HUES48 (cell line): Measurements from ENCODE around the gene FOXF1.

Experiments
- H3K27ac ChIP-seq: one replicate; pipeline ENCODE4 v1.7.0; 2013; ENCODE audit warnings: low read depth, low read length, inconsistent platforms
- H3K27me3 ChIP-seq: 2 replicates; pipeline ENCODE4 v1.6.1; 2013; ENCODE audit warnings: mild to moderate bottlenecking, low read length; ENCODE audit not compliant: control insufficient read depth, insufficient read depth
- H3K36me3 ChIP-seq: 2 replicates; pipeline ENCODE4 v1.6.1; 2013; ENCODE audit warnings: low read length; ENCODE audit not compliant: control insufficient read depth, insufficient read depth
- H3K4me1 ChIP-seq: 2 replicates; pipeline ENCODE4 v1.6.1; 2013; ENCODE audit warnings: mild to moderate bottlenecking, low read length; ENCODE audit not compliant: control insufficient read depth, insufficient read depth
- H3K4me3 ChIP-seq: 2 replicates; pipeline ENCODE4 v1.5.1; 2013; ENCODE audit warnings: mild to moderate bottlenecking, low read depth, low read length
- H3K9ac ChIP-seq: 2 replicates; pipeline ENCODE4 v1.6.1; 2013; ENCODE audit warnings: mild to moderate bottlenecking, low read depth, low read length, moderate library complexity
- H3K9me3 ChIP-seq: 2 replicates; pipeline ENCODE4 v1.6.1; 2013; ENCODE audit warnings: low read length; ENCODE audit not compliant: control insufficient read depth, insufficient read depth

FOXF1 gene

DNA sequence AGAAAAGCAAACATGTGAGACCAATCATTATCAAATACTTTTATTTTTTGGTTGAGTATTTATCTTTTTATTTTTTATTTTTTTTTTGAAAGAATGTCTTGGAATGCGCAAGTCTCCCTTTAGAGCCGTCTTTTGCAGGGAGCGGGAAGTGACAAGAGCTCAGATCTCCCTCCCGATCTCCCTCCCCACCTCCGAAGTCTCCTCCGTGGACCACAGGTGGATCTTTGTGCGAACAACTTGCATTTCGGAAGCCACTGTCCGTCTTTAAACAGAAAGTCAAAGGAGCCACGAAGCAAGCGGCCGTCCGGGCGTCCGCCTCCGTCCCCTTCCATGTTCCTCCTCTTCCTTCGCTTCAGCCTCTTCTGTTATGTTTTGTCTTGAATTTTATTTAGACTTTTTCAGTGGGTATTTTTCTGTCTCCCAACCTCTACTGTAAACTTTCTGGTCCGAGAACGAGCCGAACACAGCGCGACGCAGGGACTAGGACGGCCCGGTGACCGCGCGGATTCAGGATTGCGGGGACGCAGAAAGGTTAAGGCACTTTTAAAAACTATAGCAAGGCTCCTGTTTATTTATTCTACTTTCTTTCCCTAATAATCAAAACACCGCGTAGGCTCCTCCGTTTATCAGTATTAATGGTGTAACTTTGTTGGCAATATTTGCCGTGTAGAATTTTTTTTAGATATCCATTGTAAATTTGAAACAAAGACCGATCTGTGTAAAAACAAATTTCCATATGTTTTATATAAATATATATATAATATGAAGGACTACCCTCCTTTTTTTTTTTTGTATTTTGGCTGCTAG is 3.3 kb downstream of the FOXF1 start:
- H3K36me3 ChIP-seq = no peaks in the 10 kb centered on the region
- no peak overlapping the region for H3K27ac ChIP-seq
- no peak overlapping the region for H3K9ac ChIP-seq
- no peaks in the 10 kb centered on the region for H3K9me3 ChIP-seq
- peaks cover 100% of the 10 kb centered on the region for H3K27me3 ChIP-seq
- no peak overlapping the region for H3K4me3 ChIP-seq
- peaks cover 22% of the 10 kb centered on the region for H3K4me1 ChIP-seq

DNA sequence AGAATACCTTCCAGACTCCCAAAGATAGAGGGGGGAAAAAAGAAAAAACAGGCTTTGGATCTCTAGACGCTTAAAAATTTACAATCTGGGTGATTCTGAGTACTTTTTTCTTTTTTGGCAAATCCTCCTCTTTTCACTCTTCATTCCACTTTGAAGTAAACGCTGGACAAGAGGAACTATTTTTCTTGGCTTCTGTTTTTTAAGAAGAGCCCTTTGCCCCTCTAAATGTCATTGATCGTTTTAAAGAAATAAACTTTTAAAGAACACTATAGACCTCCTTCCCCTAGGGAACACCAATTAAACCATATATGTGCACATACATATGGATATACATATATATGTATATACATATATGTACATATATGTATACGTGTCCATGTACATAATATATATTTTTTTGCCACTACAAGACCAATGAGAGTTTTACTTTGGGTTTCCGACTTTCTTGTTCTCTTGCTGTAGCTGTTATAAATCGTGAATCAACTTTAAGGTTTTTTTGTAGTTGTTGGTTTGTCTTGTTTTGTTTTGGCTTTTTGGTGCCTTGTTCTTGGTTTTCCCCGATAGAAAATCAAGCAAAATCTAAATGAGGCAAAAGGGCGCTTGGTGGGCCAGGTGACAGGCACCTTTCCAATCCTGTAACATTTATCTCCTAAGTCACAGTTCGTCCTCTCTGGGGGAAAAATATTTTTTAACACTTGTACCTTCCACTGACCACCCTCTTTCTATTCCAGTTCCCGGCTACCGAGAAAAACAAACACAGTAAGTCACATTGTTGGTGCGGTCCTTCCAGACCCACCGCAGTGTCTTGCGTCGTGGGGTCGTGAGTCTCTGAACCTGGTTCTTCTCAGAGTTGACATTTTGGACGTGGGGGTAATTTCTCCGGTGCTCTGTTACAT is 4.4 kb downstream of the FOXF1 start:
- Histone ChIP-seq H3K4me1 (peaks cover 17% of the 10 kb centered on the region), H3K4me3 (no peak overlapping the region), H3K27me3 (peaks cover 100% of the 10 kb centered on the region), H3K36me3 (no peaks in the 10 kb centered on the region), H3K9ac (no peak overlapping the region), H3K27ac (no peak overlapping the region), H3K9me3 (no peaks in the 10 kb centered on the region)

DNA sequence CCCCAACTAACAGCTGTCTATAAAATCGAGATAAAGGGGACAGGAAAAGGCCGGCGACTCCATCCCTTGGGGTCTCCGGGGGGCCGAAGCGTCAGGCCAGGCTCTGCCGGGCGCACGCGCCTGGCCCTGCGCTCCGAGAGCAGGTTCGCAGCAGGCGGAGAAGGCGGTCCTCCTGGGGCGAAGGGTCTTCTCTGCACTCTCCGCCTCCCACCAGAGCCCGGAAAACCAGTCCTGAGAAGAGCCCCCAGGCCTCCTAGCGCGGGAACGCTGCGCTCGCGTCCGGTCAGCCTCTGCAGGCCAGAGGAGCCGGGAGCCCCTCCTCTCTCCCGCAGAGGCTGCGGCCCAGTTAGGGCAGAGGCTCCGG is 5.1 kb downstream of the FOXF1 start:
- Histone ChIP-seq H3K4me3 (peak overlapping the region; percentile 33), H3K4me1 (peaks cover 17% of the 10 kb centered on the region), H3K9me3 (no peaks in the 10 kb centered on the region), H3K27ac (no peak overlapping the region), H3K36me3 (no peaks in the 10 kb centered on the region), H3K27me3 (peaks cover 99% of the 10 kb centered on the region), H3K9ac (no peak overlapping the region)

- H3K9me3 ChIP-seq = no peaks in the 10 kb centered on the region
- peaks cover 14% of the 10 kb centered on the region for H3K4me1 ChIP-seq
- H3K36me3 ChIP-seq = no peaks in the 10 kb centered on the region
- peaks cover 96% of the 10 kb centered on the region for H3K27me3 ChIP-seq
- no peak overlapping the region for H3K9ac ChIP-seq
- peak overlapping the region; percentile 33; the same call in 1 of the 2 replicates for H3K4me3 ChIP-seq
- H3K27ac ChIP-seq = no peak overlapping the region
Observed at GRCh38 chr16:86515777-86516622, 5.7 kb downstream of the FOXF1 start.

- Histone ChIP-seq H3K27me3 (peaks cover 89% of the 10 kb centered on the region), H3K9ac (no peak overlapping the region)
Observed at GRCh38 chr16:86516623-86517003, 6.3 kb downstream of the FOXF1 start.

GRCh38 chr16:86517033-86517432 is 6.7 kb downstream of the FOXF1 start:
- no peaks in the 10 kb centered on the region for H3K36me3 ChIP-seq
- H3K4me3 ChIP-seq = no peak overlapping the region
- H3K9ac ChIP-seq = no peak overlapping the region
- H3K4me1 ChIP-seq = peaks cover 14% of the 10 kb centered on the region
- peaks cover 85% of the 10 kb centered on the region for H3K27me3 ChIP-seq
- no peaks in the 10 kb centered on the region for H3K9me3 ChIP-seq
- no peak overlapping the region for H3K27ac ChIP-seq

More at GRCh38 chr16:86516623-86517003, 6.3 kb downstream of the FOXF1 start:
- Histone ChIP-seq H3K4me3 (no peak overlapping the region), H3K36me3 (no peaks in the 10 kb centered on the region), H3K4me1 (peaks cover 14% of the 10 kb centered on the region), H3K27ac (no peak overlapping the region), H3K9me3 (no peaks in the 10 kb centered on the region)

DNA sequence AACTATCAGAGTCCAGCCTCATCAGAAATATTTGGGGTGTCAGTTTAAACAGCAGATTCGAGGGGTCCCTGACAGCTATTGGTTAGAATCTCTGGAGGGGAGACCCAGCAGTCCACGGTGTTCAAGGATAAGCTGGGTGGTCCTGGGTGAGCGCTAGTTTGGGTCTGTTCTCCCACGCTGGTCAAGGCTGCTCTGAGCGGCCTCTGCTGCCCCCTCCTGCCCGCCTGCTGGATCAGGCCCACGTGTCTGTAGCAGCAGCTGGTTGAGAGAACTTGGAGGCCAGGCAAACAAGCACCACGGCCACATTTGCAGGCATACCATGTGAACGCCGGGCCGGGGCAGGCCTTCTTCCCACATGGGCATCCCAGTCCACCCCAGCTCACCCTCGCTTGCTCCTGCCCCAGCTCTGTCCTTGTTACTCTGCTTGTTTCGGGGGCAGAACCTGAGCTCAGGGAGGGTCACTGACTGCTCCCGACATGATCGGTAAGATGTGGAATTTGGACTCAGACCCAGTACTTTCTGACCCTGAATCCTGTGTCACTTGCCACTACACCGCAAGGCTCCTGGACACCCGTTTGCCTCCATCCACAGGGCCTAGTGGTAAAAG is 7.4 kb downstream of the FOXF1 start:
- Histone ChIP-seq H3K36me3 (no peaks in the 10 kb centered on the region), H3K27ac (no peak overlapping the region), H3K9ac (no peak overlapping the region), H3K4me3 (no peak overlapping the region), H3K4me1 (peaks cover 12% of the 10 kb centered on the region), H3K9me3 (no peaks in the 10 kb centered on the region), H3K27me3 (peaks cover 78% of the 10 kb centered on the region)

DNA sequence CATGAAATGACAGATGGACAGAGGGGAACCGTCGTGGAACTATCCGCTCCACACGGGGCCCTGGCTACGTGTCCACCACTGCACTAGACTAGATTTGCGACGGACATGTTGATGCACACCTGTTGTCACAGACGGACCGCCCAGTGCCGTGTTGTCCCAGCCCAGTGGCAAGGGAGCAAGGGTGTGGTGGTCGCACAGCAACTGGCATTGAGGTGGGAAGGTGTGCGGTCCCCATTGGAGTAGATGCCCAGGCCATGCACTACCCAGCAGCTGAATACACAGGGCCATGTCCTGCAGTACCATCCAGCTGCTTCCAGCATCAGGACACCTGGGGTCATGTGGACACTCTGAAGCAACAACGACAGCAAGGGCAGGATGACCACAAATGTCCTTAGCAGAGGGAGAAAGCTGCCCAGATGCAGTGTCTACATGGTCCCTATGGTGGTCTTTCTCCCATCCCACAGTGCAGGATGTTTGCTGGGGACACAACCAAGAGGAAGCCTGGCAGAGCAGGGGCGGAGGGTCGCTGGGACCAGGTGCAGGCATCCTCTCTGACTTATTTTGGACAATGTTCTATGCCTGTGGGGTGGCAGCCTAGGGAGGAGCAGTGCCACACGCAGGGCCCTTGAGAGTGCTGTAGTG is 8.8 kb downstream of the FOXF1 start:
- H3K36me3 ChIP-seq = no peaks in the 10 kb centered on the region
- H3K4me1 ChIP-seq = peaks cover 7% of the 10 kb centered on the region
- peaks cover 64% of the 10 kb centered on the region for H3K27me3 ChIP-seq
- no peak overlapping the region for H3K27ac ChIP-seq
- H3K4me3 ChIP-seq = no peak overlapping the region
- no peaks in the 10 kb centered on the region for H3K9me3 ChIP-seq
- no peak overlapping the region for H3K9ac ChIP-seq

DNA sequence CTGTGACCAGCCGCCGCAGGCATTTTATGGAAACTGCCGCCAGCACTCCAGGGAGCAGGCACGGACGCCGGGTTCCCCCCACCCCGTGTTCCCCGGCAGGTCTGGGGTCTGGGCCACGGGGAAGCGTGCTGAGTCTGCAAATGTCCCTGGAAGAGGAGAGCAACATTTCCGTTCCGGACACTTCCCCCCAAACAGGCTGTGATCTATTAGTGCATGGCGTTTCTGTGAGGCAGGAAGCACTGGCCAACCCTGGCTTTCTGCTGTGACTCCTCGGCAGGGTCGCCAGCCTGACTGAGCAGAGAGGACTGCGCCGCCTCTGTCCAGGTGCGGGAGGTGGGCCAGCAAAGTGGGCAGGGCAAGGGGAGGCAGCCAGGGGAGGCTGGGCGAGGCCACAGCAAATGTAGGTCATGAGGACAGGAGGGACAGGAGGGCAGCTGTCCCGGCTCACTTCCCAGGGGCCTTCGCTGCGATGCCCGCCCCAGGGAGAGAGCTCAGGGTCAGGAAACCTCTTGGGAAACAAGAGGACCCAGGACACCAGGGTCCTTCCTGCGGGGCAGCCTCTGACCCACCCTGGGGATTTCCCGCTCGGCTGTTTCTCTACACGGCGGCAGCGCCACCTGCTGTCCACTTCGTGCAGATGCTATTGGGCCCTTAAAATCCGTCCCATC is 9.5 kb downstream of the FOXF1 start:
- Histone ChIP-seq H3K4me3 (no peak overlapping the region), H3K9me3 (no peaks in the 10 kb centered on the region), H3K36me3 (no peaks in the 10 kb centered on the region), H3K27ac (no peak overlapping the region), H3K27me3 (peaks cover 58% of the 10 kb centered on the region), H3K9ac (no peak overlapping the region), H3K4me1 (peaks cover 7% of the 10 kb centered on the region)
